SK-N-SH (cell line): Measurements from ENCODE around the gene UGT1A4.

Experiments used
- CHD2 ChIP-seq: fragments of 150-350 bp; IDR thresholded peaks from 2 replicates; pipeline ENCODE4 v1.6.1; 2018; ENCODE audit warnings: low read length; ENCODE audit not compliant: partially characterized antibody
- CTCF ChIP-seq: fragments of 200-600 bp; sonication (generic); IDR thresholded peaks from 2 replicates; pipeline ENCODE4 v1.6.1; 2017; ENCODE audit warnings: antibody characterized with exemption, mild to moderate bottlenecking, moderate library complexity
- ELF1 ChIP-seq: IDR thresholded peaks from 2 replicates; pipeline ENCODE4 v1.4.0; 2012
- EP300 ChIP-seq, 2 experiments: IDR thresholded peaks; 2 replicates each; pipeline versions ENCODE4 v1.4.0 to v1.6.1; 2012; ENCODE audit warnings: borderline replicate concordance in 1 of 2, low read depth in 1 of 2, low read length in 1 of 2
- GABPA ChIP-seq: IDR thresholded peaks from 2 replicates; pipeline ENCODE4 v1.4.0; 2012; ENCODE audit warnings: low read depth, mild to moderate bottlenecking
- NFIC ChIP-seq: IDR thresholded peaks from 2 replicates; pipeline ENCODE4 v1.4.0; 2012; ENCODE audit warnings: borderline replicate concordance
- POLR2AphosphoS5 ChIP-seq: IDR thresholded peaks from 2 replicates; pipeline ENCODE4 v1.6.1; 2012; ENCODE audit warnings: low read depth, low read length
- RAD21 ChIP-seq: IDR thresholded peaks from 2 replicates; pipeline ENCODE4 v1.6.1; 2012; ENCODE audit warnings: mild to moderate bottlenecking, low read length
- TCF12 ChIP-seq: IDR thresholded peaks from 2 replicates; pipeline ENCODE4 v1.4.0; 2012
- TF ChIP-seq, protein P1 (sequence below): IDR thresholded peaks from 2 replicates; pipeline ENCODE4 v1.4.0; 2012; ENCODE audit warnings: low read depth

GRCh38 chr2:233690444-233690843 lies 28.1 kb upstream of the UGT1A4 start:
- TF ChIP-seq, protein P1, sequence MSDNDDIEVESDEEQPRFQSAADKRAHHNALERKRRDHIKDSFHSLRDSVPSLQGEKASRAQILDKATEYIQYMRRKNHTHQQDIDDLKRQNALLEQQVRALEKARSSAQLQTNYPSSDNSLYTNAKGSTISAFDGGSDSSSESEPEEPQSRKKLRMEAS: no peak
- TF ChIP-seq CTCF: no peak
- no peak for TF ChIP-seq POLR2AphosphoS5
- TF ChIP-seq EP300 (IDR thresholded peaks at IDR 0.05; ENCODE audit: borderline replicate concordance in 1 of 2, low read depth in 1 of 2, low read length in 1 of 2): no peak
- TF ChIP-seq NFIC: no peak
- no peak for TF ChIP-seq GABPA
- no peak for TF ChIP-seq RAD21
- TF ChIP-seq CHD2: no peak
- TF ChIP-seq ELF1: no peak
- no peak for TF ChIP-seq TCF12
